Measurements from ENCODE around the gene ADD1. TPM values are rescaled to one million over a fixed set of nuclear protein-coding genes. Genes with fewer than 3 reads are reported as not detected.
A peak's percentile ranks its signal among the peaks of the same experiment; 100 is the strongest.

The ADD1 gene
- total and polyA plus RNA-seq, 2 donors (not counting 1 experiment from before 2014, with no cell fraction given): 302 to 383 TPM

GRCh38 chr4:2932951-2933565 is 89.4 kb downstream of the ADD1 start:
- no peaks in the 10 kb centered on the region for H3K9me3 ChIP-seq (ENCODE audit: control extremely low read depth in 1 of 3, control insufficient read depth in 2 of 3, insufficient read depth in 1 of 3, low read length in 2 of 3)
- peaks cover 53% of the 10 kb centered on the region for H3K4me1 Mint-ChIP-seq
- peaks cover 55% of the 10 kb centered on the region for H4K20me1 ChIP-seq (ENCODE audit: control insufficient read depth, insufficient read depth, low read length, poor library complexity, severe bottlenecking)
- H3K27me3 ChIP-seq (replicated peaks in 1 of 4; ENCODE audit: control extremely low read depth in 1 of 4, control insufficient read depth in 3 of 4, insufficient read depth in 4 of 4, low read length in 3 of 4): no peaks in the 10 kb centered on the region
- TF ChIP-seq, protein P1, sequence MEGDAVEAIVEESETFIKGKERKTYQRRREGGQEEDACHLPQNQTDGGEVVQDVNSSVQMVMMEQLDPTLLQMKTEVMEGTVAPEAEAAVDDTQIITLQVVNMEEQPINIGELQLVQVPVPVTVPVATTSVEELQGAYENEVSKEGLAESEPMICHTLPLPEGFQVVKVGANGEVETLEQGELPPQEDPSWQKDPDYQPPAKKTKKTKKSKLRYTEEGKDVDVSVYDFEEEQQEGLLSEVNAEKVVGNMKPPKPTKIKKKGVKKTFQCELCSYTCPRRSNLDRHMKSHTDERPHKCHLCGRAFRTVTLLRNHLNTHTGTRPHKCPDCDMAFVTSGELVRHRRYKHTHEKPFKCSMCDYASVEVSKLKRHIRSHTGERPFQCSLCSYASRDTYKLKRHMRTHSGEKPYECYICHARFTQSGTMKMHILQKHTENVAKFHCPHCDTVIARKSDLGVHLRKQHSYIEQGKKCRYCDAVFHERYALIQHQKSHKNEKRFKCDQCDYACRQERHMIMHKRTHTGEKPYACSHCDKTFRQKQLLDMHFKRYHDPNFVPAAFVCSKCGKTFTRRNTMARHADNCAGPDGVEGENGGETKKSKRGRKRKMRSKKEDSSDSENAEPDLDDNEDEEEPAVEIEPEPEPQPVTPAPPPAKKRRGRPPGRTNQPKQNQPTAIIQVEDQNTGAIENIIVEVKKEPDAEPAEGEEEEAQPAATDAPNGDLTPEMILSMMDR (IDR thresholded peaks at IDR 0.05): no peak
- TF ChIP-seq EZH2 (IDR thresholded peaks at IDR 0.05; ENCODE audit: borderline replicate concordance, insufficient read depth, low read depth, low read length, poor library complexity, severe bottlenecking): no peak
- DNase-seq (peak; percentile 56), ATAC-seq (ENCODE audit: low read depth) (no peak)
- peak overlapping the region in 3 of 5 experiments; percentile 56 to 65 (median 65) for H3K4me3 ChIP-seq (ENCODE audit: control extremely low read depth in 1 of 5, extremely low read depth in 1 of 5, insufficient read depth in 1 of 5, low read depth in 2 of 5, low read length in 4 of 5)
- ChIA-PET CTCF (interaction anchor here (0.8 kb wide), 2 partner anchors 16 to 105 kb away, joined by 3 to 4 read pairs; no protein-coding TSS in a partner anchor), POLR2A (interaction anchor here (0.8 kb wide), 1 partner anchor 97 kb away, joined by 3 read pairs; no protein-coding TSS in a partner anchor)
- peak overlapping the region; percentile 96 for H3K27ac Mint-ChIP-seq
- H3K9ac ChIP-seq (ENCODE audit: low read length): peak overlapping the region; percentile 65
- H2AFZ ChIP-seq (ENCODE audit: insufficient read depth, low read depth, low read length, poor library complexity, severe bottlenecking): no peak overlapping the region
- peak overlapping the region; percentile 86 to 92 for H3K27ac ChIP-seq (ENCODE audit: low read length in 2 of 2)
- H3K79me2 ChIP-seq (ENCODE audit: control insufficient read depth, insufficient read depth, low read length): peaks cover 21% of the 10 kb centered on the region
- H3K27me3 Mint-ChIP-seq: no peaks in the 10 kb centered on the region
- peaks cover 0 to 41% of the 10 kb centered on the region in 2 experiments for H3K36me3 ChIP-seq (replicated peaks in 1 of 2; ENCODE audit: control extremely low read depth in 1 of 2, control insufficient read depth in 1 of 2, extremely low read depth in 1 of 2, insufficient read depth in 2 of 2, low read length in 1 of 2)
- peaks cover 39 to 63% of the 10 kb centered on the region in 2 donors for H3K4me1 ChIP-seq (ENCODE audit: control insufficient read depth in 2 of 2, insufficient read depth in 2 of 2, low read length in 2 of 2)
- no peaks in the 10 kb centered on the region for H3K9me3 Mint-ChIP-seq (ENCODE audit: insufficient read depth)
- 75% methylated on average over 12 of the region's 15 CpGs for WGBS (ENCODE audit: insufficient coverage)
- peak overlapping the region; percentile 93 for H3K4me3 Mint-ChIP-seq
- intact Hi-C loops (cut with micrococcal nuclease): loop anchor here (2.0 to 10.0 kb wide), 6 partner anchors 14 to 448 kb away; no protein-coding TSS in a partner anchor
- peak overlapping the region; percentile 79 for H3K4me2 ChIP-seq (replicated peaks; ENCODE audit: low read depth, low read length, poor library complexity, severe bottlenecking)

DNA sequence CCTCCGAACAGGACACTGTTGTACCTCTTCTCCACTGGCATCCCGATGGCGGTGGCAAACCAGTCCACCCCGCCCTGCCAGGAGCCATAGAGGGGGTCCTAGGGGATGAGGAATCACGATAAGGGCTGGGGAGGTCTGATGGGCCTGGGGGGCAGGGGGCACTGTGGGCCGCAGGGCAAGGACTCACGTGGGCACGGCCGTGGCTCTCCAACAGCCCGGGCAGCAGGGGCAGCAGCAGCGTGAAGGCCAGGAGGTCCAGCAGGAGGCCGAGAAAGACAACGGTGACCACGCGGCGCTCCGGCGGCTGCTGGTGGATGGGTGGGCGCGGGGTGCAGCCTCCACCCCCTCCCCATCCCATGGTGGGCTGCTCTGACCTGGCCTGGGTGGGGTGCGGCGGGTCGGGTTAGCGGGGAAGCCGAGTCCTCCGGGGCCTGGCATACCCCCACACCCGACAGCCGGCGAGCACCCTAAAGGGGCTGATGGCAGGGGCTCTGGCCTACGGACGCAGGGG is 90.0 kb downstream of the ADD1 start:
- 46% methylated on average over 28 of the region's 31 CpGs for WGBS (ENCODE audit: insufficient coverage)
- intact Hi-C loops (cut with micrococcal nuclease): loop anchor here (1.0 to 10.0 kb wide), 8 partner anchors 15 to 449 kb away; partner anchors contain the start of genes GRK4, NOP14 and TNIP2
- peaks cover 39 to 63% of the 10 kb centered on the region in 2 donors for H3K4me1 ChIP-seq (ENCODE audit: control insufficient read depth in 2 of 2, insufficient read depth in 2 of 2, low read length in 2 of 2)
- CTCF ChIA-PET: no interaction called here
- peaks cover 21% of the 10 kb centered on the region for H3K79me2 ChIP-seq (ENCODE audit: control insufficient read depth, insufficient read depth, low read length)
- H3K36me3 ChIP-seq (replicated peaks in 1 of 2; ENCODE audit: control extremely low read depth in 1 of 2, control insufficient read depth in 1 of 2, extremely low read depth in 1 of 2, insufficient read depth in 2 of 2, low read length in 1 of 2): peaks cover 0 to 41% of the 10 kb centered on the region in 2 experiments
- POLR2A ChIA-PET: interaction anchor here (0.8 kb wide), 1 partner anchor 98 kb away, joined by 3 read pairs; no protein-coding TSS in a partner anchor
- TF ChIP-seq EZH2 (IDR thresholded peaks at IDR 0.05; ENCODE audit: borderline replicate concordance, insufficient read depth, low read depth, low read length, poor library complexity, severe bottlenecking): no peak
- TF ChIP-seq, protein P1 (IDR thresholded peaks at IDR 0.05): no peak
- peak overlapping the region in 4 of 5 experiments; percentile 56 to 65 (median 60) for H3K4me3 ChIP-seq (ENCODE audit: control extremely low read depth in 1 of 5, extremely low read depth in 1 of 5, insufficient read depth in 1 of 5, low read depth in 2 of 5, low read length in 4 of 5)
- no peaks in the 10 kb centered on the region for H3K9me3 ChIP-seq (ENCODE audit: control extremely low read depth in 1 of 3, control insufficient read depth in 2 of 3, insufficient read depth in 1 of 3, low read length in 2 of 3)
- Mint-ChIP-seq H3K27me3 (no peaks in the 10 kb centered on the region), H3K9me3 (ENCODE audit: insufficient read depth) (no peaks in the 10 kb centered on the region), H3K4me3 (peak overlapping the region; percentile 93), H3K27ac (peak overlapping the region; percentile 96), H3K4me1 (peaks cover 53% of the 10 kb centered on the region)
- DNase-seq (no peak), ATAC-seq (ENCODE audit: low read depth) (no peak)
- no peaks in the 10 kb centered on the region for H3K27me3 ChIP-seq (replicated peaks in 1 of 4; ENCODE audit: control extremely low read depth in 1 of 4, control insufficient read depth in 3 of 4, insufficient read depth in 4 of 4, low read length in 3 of 4)
- H4K20me1 ChIP-seq (ENCODE audit: control insufficient read depth, insufficient read depth, low read length, poor library complexity, severe bottlenecking): peaks cover 49% of the 10 kb centered on the region
- H3K4me2 ChIP-seq (replicated peaks; ENCODE audit: low read depth, low read length, poor library complexity, severe bottlenecking): peak overlapping the region; percentile 79
- H3K27ac ChIP-seq (ENCODE audit: low read length in 2 of 2): peak overlapping the region; percentile 86 to 92
- H2AFZ ChIP-seq (ENCODE audit: insufficient read depth, low read depth, low read length, poor library complexity, severe bottlenecking): peak overlapping the region; percentile 27
- peak overlapping the region; percentile 65 for H3K9ac ChIP-seq (ENCODE audit: low read length)
